VCaP (cell line): Measurements from ENCODE around the gene MYB.

Experiments used
- H3K27ac ChIP-seq: fragments of 450-650 bp; 2 replicates; pipeline ENCODE4 v1.5.1; 2017
- CTCF ChIP-seq: fragments of 450-650 bp; conservative IDR thresholded peaks from 2 replicates; pipeline ENCODE4 v1.5.1; 2017; ENCODE audit warnings: mild to moderate bottlenecking, moderate library complexity

Gene MYB

DNA sequence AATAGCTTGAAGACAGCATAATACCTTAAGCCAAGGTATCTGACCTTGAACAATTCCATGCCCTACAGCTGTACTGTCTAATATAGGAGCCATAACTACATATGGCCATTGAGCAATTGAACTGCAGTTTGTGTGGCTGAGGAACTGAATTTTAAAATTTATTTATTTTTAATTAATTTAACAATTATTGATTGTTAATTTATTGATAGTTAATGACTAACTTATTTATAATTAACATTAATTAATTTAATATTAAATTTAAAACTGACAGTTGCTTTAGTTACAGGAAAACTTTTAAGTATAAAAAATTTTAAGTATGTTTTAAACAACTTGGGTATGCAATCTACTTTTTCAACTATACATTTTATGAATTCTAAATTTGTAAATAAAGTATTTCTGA is 12.3 kb upstream of the MYB start:
- no peak overlapping the region for H3K27ac ChIP-seq
- no peak for TF ChIP-seq CTCF

DNA sequence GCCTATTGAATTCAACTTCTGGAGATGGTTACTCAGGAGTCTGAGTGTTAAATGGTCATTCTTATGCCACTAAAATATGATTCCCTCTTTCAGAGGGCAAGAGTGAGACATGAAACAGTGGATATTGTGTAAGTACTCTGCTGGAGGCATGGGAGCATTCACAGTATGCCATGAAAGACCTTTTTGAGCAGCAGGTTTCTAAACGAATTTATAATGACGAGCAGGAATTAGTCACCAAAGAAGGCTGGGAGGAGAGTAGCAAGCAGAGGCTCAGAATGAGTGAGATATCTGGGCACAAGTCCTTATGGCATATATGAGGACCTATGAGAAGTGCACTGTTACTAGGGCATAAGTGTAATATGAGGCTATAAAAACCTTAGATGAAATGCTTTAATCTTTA is 10.9 kb upstream of the MYB start:
- no peak overlapping the region for H3K27ac ChIP-seq

GRCh38 chr6:135170849-135171248 is 10.3 kb upstream of the MYB start:
- TF ChIP-seq CTCF = no peak
- H3K27ac ChIP-seq = no peak overlapping the region

More for the DNA sequence above, 10.9 kb upstream of the MYB start:
- TF ChIP-seq CTCF = no peak

- no peak overlapping the region for H3K27ac ChIP-seq
- no peak for TF ChIP-seq CTCF
These were observed 7.7 kb upstream of the MYB start for GRCh38 chr6:135173242-135173988.

DNA sequence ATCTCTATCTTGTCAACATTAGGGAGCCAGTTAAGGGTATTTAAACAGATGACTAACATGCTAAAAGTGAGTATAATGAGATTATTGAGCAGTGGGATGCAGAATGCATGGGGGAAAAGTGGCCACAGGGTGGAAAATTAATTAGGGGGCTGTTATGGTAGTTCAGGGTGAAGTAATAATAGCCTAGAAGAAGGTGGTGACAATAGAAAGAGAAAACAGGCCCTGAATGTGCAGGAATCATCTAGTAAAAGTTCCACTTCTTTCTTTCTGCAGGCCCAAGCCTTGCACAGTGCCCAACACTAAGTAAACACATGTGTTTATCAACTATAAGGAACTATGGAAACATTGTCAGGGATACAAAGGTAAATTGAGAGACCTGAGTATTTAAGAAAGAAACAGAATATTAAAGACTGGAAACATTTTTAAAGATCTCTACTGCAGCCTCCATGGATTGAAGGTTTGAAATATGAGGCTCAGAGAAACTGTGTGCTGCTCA is 7.1 kb upstream of the MYB start:
- no peak overlapping the region for H3K27ac ChIP-seq
- TF ChIP-seq CTCF = no peak

GRCh38 chr6:135176058-135176457 is 5.0 kb upstream of the MYB start:
- no peak for TF ChIP-seq CTCF
- no peak overlapping the region for H3K27ac ChIP-seq

DNA sequence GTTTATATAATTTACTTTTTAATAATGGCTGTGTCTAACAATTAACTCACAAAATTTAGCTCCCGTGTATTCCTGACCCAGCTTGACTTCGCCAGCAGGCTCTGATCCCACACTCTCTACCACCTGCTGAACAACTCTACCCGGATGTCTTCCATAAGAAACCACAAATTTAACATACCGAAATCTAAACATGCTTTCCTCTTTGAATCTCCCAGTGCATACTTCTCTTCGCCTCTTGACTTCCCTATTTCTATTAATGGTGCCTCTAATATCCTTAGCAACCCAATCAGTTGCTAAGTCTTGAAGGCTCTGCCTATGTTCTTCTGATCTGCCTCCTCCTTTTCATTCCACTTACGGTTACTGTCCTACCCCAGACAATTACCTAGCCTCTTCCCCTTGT is 4.6 kb upstream of the MYB start:
- H3K27ac ChIP-seq = no peak overlapping the region
- TF ChIP-seq CTCF = no peak
